Activated T-helper 1 cell treated with Interleukin-2 at 50 U/mL for 16 hours (primary cell): ENCODE measurements around the gene TMEM129.

Experiments
- DNase-seq: peaks from one replicate; pipeline ENCODE4 v3.0.0-alpha.2; 2020; ENCODE audit warnings: low read depth

TMEM129 gene

DNA sequence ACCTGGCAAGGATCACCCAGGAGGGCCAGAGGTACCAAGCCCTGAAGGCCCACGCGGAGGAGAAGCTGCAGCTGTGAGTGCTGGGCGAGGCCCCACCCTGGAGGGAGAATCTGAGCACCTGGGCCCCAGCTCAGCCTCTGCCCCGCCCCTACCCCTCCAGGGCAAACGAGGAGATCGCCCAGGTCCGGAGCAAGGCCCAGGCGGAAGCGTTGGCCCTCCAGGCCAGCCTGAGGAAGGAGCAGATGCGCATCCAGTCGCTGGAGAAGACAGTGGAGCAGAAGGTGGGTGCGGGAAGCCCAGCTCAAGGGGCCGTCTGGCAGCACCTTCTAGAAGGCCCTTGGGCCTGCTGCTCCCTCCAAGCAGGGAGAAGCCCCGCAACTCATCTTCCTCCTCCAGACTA lies 23.4 kb upstream of the TMEM129 start:
- DNase-seq: no peak

GRCh38 chr4:1743975-1744374 lies 22.9 kb upstream of the TMEM129 start:
- DNase-seq: no peak

GRCh38 chr4:1743551-1743950 lies 22.4 kb upstream of the TMEM129 start:
- no peak for DNase-seq

GRCh38 chr4:1741208-1741607 lies 20.1 kb upstream of the TMEM129 start:
- DNase-seq: no peak

- no peak for DNase-seq
Observed at GRCh38 chr4:1740021-1740545, 19.0 kb upstream of the TMEM129 start.

GRCh38 chr4:1739358-1739757 lies 18.2 kb upstream of the TMEM129 start:
- DNase-seq: no peak

DNA sequence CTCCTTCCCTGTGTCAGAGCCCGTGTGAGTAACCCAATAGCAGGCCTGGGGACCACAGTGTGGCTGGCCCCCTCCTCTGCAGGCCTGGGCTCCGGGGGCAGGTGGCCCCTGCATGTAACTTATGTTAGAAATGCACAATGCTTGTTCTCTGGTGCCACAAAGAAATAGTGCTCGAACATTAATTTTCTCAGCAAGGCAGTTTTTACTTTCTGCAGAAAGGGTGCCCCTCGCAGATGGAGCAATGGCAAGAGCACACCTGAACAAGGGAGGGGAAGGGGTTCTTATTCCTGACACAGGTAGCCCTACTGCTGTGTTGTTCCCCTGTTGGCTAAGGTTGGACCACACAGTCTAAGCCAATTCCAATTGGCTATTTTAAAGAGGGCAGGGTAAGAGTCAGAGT lies 17.3 kb upstream of the TMEM129 start:
- no peak for DNase-seq

DNA sequence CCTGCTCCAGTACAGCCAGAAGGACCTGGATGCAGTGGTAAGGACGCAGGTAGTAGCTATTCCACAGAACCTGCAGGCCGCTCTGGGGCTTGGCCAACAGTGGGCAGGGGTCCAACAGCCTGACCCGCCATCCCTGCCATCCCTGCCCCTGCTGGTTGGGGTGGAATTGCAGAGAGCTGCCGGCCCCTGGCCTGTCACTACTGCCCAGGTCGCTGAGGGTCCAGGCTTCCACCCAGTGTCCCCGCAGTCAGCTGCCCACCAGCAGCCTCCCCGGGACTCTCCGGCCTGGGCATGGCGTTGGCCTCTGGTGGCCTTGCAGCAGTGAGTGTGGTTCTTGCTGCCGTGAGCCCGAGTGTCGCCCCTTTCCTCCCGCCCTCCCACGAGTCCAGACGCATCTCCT lies 16.5 kb upstream of the TMEM129 start:
- no peak for DNase-seq

GRCh38 chr4:1736812-1737211 lies 15.7 kb upstream of the TMEM129 start:
- no peak for DNase-seq

GRCh38 chr4:1735215-1735614 lies 14.1 kb upstream of the TMEM129 start:
- DNase-seq: no peak

DNA sequence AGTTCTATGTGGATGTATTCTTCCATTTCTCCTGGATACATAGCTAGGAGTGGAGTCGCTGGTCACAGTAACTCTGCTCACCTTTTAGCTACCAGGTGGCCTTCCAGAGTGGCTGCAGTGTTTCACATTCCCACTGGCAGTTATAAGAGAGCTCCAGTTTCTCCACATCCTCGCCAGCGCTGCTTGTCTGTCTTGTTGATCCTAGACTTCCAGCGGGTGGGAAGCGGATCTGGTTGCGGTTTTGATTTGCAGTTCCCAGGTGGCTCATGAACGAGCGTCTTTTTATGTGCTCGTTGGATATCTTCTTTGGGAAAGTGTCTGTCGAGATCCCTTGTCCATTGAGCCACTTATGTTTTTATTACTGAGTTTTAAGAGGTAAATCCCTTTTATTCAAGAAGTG lies 11.8 kb upstream of the TMEM129 start:
- no peak for DNase-seq

DNA sequence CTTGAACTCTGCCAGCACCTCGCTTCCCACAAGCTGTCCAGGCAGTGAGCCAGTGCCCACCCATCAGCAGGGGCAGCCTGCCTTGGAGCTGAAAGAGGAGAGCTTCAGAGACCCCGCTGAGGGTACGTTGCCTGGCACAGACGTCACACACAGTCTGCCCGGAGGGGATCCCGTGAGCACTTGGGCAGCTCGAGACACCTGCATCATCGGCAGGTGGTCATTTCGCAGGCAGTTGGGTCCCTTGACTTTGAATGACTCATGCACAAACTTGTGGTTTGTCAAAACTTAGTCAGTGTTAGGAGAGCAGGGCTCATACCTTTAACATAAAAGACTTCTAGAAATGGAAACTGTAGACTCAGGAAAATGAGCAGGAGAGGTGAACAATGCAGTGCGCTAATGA lies 10.1 kb upstream of the TMEM129 start:
- DNase-seq: no peak

DNA sequence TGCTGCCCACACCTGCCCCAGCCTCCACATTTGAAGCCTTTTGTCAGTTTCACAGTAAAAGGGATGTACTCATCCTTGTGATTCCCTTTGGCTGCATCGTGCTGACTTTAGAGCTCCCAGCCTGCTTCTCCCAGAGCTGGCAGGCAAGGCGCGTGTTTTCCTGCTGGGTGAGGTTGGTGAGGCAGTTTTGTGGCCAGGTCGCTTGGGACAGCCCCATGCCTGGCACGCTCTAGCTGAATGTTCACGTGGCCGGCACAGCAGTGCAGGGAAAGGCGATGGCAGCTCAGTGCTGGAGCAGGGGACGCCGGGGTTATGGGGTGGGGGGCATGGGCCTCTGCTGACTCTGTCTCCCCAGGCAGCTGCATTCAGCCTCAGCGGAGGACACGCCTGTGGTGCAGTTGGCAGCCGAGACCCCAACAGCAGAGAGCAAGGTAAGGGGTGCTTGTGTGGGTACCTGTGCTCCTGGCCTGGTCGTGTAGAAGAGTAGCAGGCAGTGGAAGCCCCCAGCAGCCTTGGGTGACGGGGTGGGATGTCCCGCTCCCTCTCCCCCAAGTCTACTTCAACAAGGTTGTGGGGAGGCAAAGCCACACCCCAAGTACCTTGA lies 9.5 kb upstream of the TMEM129 start:
- DNase-seq: no peak

- DNase-seq: no peak
Observed at GRCh38 chr4:1728061-1728980, 7.2 kb upstream of the TMEM129 start.

GRCh38 chr4:1727117-1728031 lies 6.3 kb upstream of the TMEM129 start:
- DNase-seq: no peak

DNA sequence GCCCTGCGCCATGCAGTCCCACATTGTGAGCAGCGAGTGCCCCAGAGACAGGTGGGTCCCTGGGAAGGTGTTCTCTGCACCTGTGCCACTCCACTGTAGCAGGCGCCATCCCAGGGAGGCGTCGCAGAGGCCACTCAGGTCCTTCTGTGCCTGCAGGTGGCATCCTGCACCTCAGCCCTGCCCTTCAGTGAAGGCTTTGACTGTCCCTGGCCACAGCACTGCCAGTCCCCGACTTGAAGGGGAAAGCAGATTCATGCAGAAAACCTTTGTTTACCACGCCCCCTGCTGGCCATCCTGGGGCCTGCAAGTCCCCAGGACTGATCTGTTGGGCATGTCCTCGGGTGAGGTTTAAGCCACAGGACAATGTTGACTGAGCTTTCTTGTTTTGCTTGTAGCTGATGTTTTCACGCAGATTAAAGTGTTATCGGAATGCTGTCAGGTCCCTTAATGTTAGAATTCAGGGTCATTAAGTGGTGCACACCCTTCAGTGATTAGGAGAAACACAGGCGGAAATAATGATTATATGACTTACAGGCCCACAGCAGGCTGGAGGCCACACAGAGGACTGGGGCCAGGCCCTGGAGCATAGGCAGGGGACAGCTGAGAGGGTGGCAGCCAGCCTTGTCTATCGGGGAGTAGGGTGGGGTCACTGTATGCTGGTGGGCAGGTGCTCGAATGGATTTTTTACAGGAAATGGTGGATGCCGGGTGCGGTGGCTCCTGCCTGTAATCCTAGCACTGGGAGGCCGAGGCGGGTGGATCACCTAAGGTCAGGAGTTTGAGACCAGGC lies 5.2 kb upstream of the TMEM129 start:
- peak; percentile 79 for DNase-seq

DNA sequence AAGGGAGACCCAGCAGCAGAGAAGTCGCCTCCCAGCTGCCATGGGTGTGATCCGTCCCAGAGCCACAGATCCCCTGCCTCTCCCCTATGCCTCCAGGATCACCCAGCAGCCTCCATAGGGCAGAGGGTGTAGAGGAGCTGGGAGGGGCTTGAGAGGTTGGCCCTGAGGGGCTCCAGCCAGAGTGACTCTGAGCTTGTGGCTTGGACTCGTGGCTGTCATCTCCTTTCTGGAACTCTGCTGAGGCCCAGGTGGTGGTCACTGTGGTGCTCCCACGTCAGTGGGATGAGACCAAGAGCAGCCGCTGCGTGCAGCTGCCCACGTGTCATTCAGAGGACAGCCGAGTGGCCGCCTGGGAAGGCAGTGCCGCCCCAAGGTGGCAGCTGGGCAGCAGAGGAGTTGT lies 4.4 kb upstream of the TMEM129 start:
- no peak for DNase-seq

GRCh38 chr4:1723131-1723801 lies 2.1 kb upstream of the TMEM129 start:
- no peak for DNase-seq

GRCh38 chr4:1722551-1723118 lies 1.5 kb upstream of the TMEM129 start:
- DNase-seq: no peak
